Right ventricle myocardium inferior (tissue), 1 donor: ENCODE data around the gene C11orf87. TPM values are rescaled to one million over a fixed set of nuclear protein-coding genes. Genes with fewer than 3 reads are reported as not detected.

Experiments used
- ATAC-seq: fragments of 200-7000 bp; cut with Tn5 transposase; one replicate; pipeline ENCODE4 v1.9.1; 2020; ENCODE audit warnings: mild to moderate bottlenecking, moderate library complexity
- DNase-seq: peaks from one replicate; pipeline ENCODE4 v3.0.0; 2021; ENCODE audit errors: missing footprints
- intact Hi-C: fragments of 100-400 bp; cut with DNase I; formaldehyde crosslinking; loops from one replicate; pipeline ENCODE4 v1.11.0; 2022
- long read RNA-seq: library from polyadenylated mRNA; unstranded; transcript quantifications from one replicate; pipeline ENCODE4 v2.0.0, GENCODE V29; 2021
- total RNA-seq: library from RNA; stranded (reverse); fragmentation: NEBNext Ultra II Directional; extraction: Animal tissue kit (Norgen Biotek cat#: 25700); gene quantifications from one replicate; pipeline ENCODE4 v1.2.1, GENCODE V29; 2021
- donor health status: DM: no; HTN: yes; CAD: no; lungs with severe emphysema.

Gene C11orf87
- total RNA-seq = not detected
- long read RNA-seq = 0 reads

- DNase-seq = no peak
- intact Hi-C loops = no loop called here
- peak; percentile 34 for ATAC-seq
Measured at GRCh38 chr11:109421981-109422869, at the start of gene C11orf87. Gene C11orf87, plus strand, starts transcription at chr11:109422190. Its CDS starts 1,444 bp downstream, at chr11:109423634.

- ATAC-seq (no peak), DNase-seq (no peak)
- intact Hi-C loops = no loop called here
Measured at GRCh38 chr11:109374032-109374431, 48.0 kb upstream of the C11orf87 start.

- intact Hi-C loops = no loop called here
Measured at GRCh38 chr11:109374441-109374840, 47.5 kb upstream of the C11orf87 start.

GRCh38 chr11:109377039-109377742 is 44.8 kb upstream of the C11orf87 start:
- ATAC-seq = peak; percentile 68
- DNase-seq = no peak
- intact Hi-C loops = no loop called here

More at GRCh38 chr11:109374441-109374840, 47.5 kb upstream of the C11orf87 start:
- DNase-seq = no peak
- no peak for ATAC-seq

- ATAC-seq (peak; percentile 51), DNase-seq (no peak)
- intact Hi-C loops = no loop called here
Measured at GRCh38 chr11:109378034-109378433, 44.0 kb upstream of the C11orf87 start.

DNA sequence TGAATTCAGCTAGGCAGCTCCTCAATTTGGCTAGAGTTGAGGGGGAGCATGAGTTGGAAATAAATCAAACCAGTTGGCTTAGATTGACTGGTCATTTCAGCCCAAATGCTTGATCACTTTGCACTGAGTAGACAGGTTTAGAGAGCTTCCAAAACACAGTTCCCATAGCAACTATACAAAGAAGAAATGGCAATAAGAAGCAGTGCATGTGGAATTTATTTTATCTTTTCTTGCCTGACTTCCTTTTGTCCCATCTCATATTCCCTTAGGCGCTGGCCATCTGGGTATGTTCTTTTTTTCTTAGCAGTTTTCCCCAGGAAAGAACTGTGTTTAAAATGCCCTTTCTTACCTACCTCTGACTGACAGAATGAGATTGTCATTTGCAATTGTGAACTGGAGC is 38.7 kb upstream of the C11orf87 start:
- intact Hi-C loops = no loop called here
- DNase-seq (no peak), ATAC-seq (no peak)

GRCh38 chr11:109384873-109385272 is 37.1 kb upstream of the C11orf87 start:
- DNase-seq (no peak), ATAC-seq (no peak)
- intact Hi-C loops = no loop called here

DNA sequence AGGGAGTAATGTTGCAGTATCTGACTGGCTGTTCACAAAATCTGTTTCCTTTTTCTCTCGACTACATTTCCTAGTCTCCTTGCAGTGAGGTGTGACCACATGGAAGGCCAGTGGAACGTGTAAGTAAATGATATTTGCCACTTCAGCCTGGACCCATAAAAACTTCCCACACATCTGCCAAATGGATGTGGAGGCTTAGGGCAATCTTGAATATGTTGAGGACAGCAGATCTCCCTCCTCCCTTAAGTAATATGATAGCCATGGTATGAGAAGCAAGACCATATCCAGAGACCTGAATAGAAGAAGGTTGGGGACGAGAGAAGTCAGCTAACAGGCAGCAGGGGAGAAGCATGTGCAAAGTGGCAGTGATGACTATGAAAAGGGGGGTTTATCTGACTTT is 33.0 kb upstream of the C11orf87 start:
- intact Hi-C loops = no loop called here
- DNase-seq (no peak), ATAC-seq (no peak)

DNA sequence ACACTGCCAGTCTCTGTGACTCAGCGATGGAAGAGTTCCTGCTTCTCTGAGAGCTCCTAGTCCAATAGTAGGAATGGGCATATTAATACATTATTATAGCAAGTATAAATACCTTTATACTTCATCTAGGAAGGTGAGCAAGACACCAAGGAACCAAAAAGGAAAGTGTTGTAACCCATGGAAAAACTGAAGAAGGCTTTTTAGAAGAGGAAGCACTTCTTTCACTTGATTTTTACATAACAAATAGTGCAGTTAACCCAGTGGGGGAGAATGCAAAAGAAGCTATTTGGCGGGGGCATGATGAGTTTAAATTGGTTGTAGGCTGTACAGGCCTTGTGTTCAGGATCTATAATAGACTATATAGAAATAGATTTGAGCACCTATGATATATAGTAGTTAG is 31.2 kb upstream of the C11orf87 start:
- intact Hi-C loops = no loop called here
- DNase-seq (no peak), ATAC-seq (no peak)

DNA sequence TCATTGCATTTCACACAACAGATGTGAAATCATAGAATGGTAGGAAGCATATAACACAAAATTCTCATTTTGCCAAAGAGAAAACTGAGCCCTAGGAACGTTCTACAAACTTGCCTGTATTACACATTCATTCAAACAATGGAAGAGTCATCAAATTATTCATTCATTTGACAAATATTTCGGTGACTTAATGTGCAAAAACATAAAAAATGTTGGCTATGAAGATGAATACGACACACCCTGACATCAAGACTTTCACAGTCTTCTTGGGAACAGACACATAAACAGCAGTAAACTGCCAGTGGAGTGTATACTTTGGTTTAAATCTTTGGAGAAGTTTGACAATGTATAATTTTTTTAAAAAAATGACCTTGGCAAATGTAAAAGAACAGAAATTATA is 20.4 kb upstream of the C11orf87 start:
- DNase-seq = no peak
- intact Hi-C loops = no loop called here
- no peak for ATAC-seq

DNA sequence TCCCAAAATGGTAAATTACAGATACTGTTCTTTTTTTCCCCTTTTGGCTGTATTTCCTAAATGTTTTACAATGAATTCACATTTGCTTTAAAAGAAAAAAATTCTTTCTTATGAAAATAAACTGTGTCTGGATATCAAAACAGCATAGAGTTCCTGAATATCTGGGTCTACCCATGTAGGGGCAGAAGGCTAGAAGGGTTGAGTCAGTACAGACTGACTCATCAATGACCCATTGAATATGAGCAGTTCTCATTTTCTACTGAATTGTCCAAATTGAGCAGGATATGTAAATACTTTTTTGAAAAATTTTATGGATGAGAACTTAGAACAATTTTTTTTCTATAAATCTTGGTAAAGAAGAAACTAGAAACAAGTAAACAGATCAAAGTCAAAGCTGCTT is 16.3 kb upstream of the C11orf87 start:
- ATAC-seq = no peak
- intact Hi-C loops = no loop called here
- DNase-seq = no peak

DNA sequence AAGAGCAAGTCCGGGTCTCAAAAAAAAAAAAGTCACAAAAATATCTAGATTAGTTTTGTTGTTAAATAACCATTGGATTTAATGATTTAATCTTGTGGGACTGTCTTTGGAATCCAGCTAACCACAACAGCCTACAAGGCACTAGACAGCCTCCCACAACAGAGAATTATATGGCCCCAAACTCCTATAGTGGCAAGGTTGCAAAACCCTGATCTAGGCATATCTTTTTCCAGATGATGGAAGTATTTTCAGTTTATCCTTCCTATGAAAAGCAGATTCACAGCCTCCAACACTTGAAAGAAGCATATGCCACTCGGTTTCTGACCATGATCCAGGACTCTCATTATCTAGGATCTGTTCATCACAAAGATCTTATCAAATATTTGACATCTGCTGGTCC is 5.4 kb upstream of the C11orf87 start:
- DNase-seq (no peak), ATAC-seq (no peak)
- intact Hi-C loops = no loop called here

- no peak for DNase-seq
- intact Hi-C loops = no loop called here
- ATAC-seq = no peak
Measured at GRCh38 chr11:109422870-109423465, 978 bp downstream of the C11orf87 start.

GRCh38 chr11:109423466-109424190 is 1.6 kb downstream of the C11orf87 start:
- ATAC-seq = no peak
- intact Hi-C loops = no loop called here
- DNase-seq = no peak

DNA sequence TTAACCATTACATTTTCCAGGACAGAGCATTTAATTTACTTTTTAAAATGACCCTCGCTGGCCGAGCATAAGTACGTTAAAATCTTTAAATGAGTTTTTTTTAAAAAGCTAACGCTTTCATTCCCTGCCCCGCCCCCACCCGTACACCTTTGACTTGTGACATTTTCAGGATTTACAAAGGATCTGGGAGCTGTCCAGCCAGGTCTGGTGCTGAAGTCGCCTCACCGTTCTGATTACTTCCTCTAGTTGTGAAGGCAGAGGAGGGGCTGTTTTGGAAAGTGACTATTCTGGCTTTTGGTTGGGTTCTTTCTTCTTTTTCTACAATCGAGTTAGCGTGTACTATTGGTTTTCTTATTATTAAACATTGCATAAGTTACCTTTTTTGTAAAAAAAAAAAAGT is 2.9 kb downstream of the C11orf87 start:
- DNase-seq = no peak
- intact Hi-C loops = no loop called here

GRCh38 chr11:109425554-109425953 is 3.6 kb downstream of the C11orf87 start:
- DNase-seq = no peak
- no peak for ATAC-seq
- intact Hi-C loops = no loop called here

More for the DNA sequence above, 2.9 kb downstream of the C11orf87 start:
- no peak for ATAC-seq

DNA sequence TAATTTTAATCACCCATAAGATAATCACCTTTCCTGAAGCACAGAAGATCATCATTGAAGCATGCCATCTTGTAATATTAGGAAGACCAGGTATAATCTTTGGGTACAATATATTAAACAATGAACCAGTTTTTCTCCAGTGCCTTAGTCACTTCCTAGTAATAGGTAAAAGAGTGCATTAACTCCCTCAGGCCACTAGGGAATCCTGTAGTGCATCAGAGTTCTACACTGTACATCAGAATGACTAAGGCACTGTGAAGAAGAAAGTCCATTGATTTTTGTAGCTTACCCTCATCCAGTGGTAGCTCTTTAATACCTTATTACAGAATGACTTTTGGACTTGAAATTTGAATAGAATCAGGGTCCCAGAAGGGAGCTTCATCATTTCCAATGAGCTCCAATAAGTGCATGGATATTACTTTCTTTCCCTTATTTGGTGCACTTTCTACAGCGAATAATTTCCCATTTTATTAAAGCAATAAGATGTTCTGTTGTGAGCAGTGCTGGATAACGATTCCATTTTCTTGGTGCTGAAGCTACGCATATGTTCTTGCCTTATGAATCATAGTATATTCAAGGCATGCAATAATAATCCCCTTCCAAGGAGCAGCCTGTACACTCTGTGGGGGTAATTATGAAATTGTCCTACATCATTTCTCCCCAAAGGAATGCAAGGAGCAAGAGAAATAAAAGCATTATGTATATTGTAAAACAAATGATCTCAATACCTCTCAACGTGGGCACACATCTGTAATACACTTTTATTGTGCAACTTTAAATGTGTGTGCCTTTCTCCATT is 4.7 kb downstream of the C11orf87 start:
- ATAC-seq (no peak), DNase-seq (no peak)
- intact Hi-C loops = no loop called here

- ATAC-seq (no peak), DNase-seq (no peak)
- intact Hi-C loops = no loop called here
Measured at GRCh38 chr11:109432105-109432504, 10.1 kb downstream of the C11orf87 start.
